GM12875 (cell line): ENCODE results near the gene MYO5B.
"Not testable (repeated sequence)": the region's sequence is repeated elsewhere in the genome, so short reads cannot be mapped to it uniquely, and the experiment has no call there.

Experiments used
- H3K4me3 ChIP-seq: one replicate; pipeline ENCODE4 v1.5.1; 2011; ENCODE audit warnings: low read depth, low read length, control low read depth
- TF ChIP-seq, protein P1 (sequence below): IDR thresholded peaks from 2 replicates; pipeline ENCODE4 v1.5.1; 2011; ENCODE audit warnings: low read depth, mild to moderate bottlenecking, control low read depth, inconsistent platforms, low read length, moderate library complexity, borderline replicate concordance; ENCODE audit not compliant: insufficient read depth

MYO5B gene

DNA sequence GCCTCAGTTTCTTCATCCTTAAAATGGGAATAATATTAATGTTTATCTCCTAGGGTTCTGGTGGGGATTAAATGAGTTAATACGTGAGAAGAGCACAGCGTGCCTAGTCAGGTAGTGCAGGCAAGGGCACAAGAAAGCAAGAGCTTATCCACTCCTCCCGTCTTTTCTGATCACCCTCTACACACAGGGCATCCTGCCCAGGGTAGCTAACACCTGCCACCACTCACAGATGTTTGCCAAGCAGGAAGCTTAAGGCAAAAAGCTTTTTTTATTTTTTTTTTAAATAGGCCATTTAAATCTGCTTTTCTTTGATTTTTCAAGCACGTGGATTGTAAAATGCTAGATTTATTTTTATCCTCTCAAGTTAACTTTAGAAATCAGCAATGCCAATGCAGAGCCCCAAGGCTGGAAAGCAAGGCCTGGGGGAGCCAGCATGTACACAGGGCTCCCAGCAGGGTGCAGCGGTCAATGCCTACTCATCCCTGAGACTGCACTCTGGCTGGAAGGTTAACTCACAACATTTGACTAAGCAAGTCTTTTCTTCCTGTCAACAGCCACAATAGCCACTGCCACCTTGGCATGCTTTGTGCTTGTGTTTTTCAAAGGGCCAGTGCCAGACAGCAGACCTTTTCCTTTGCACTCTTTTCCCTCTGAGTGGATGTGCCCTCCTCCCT lies 295.2 kb downstream of the MYO5B start:
- TF ChIP-seq, protein P1, sequence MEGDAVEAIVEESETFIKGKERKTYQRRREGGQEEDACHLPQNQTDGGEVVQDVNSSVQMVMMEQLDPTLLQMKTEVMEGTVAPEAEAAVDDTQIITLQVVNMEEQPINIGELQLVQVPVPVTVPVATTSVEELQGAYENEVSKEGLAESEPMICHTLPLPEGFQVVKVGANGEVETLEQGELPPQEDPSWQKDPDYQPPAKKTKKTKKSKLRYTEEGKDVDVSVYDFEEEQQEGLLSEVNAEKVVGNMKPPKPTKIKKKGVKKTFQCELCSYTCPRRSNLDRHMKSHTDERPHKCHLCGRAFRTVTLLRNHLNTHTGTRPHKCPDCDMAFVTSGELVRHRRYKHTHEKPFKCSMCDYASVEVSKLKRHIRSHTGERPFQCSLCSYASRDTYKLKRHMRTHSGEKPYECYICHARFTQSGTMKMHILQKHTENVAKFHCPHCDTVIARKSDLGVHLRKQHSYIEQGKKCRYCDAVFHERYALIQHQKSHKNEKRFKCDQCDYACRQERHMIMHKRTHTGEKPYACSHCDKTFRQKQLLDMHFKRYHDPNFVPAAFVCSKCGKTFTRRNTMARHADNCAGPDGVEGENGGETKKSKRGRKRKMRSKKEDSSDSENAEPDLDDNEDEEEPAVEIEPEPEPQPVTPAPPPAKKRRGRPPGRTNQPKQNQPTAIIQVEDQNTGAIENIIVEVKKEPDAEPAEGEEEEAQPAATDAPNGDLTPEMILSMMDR, result no peak
- no peak overlapping the region for H3K4me3 ChIP-seq

DNA sequence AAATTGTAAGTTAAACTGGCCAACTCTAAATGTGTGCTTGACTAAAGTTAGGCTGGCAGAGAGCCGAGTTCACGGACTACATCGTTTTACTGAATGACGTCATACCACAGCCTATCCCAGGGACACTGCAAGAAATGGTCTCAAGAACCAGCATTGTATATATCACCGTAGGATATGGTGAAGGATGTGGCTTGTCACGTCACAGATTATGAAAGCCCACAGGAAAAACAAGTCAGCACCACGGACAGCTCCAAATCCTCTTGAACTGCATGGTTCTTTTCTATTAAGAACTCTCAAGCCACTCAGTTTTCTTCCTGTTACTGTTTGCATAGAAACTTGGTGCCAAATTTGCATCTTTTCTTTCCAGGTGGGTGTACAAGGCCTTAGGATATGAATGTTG lies 296.5 kb downstream of the MYO5B start:
- H3K4me3 ChIP-seq, result no peak overlapping the region
- TF ChIP-seq, protein P1, result no peak

DNA sequence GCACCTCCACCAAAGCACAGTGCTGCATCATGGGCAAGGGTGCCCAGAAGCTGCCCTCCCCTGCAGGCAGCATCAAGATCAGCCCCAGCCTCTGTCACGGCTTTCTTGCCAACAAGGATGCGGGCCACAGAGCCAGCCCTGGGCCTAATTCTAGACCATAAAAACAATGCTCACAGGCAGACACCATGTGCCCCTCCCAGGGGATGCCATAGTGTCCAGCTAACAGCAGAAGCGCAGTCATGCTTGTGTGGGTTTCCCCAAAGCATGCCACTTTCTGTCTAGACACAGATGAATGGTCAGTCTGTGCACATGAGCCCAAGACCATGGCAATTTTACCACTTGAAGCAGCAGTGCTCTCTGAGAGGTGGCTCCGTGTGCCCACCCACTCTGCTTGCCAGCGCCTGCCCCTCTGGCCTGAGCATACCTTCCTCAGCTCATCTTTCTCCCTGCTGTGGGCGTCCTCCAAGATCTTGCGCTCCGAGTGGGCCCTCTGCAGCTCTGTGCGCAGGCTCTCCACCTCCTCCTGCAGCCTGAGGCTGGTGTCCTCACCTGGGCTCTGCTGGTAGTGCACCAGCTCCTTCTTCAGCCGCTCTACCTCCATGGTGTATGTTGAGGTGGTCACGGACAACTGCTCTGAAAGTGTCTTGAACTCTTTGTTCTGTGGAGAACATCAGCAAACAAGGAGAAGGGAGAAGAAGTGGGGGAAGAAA lies 300.3 kb downstream of the MYO5B start:
- no peak overlapping the region for H3K4me3 ChIP-seq
- TF ChIP-seq, protein P1, result no peak

DNA sequence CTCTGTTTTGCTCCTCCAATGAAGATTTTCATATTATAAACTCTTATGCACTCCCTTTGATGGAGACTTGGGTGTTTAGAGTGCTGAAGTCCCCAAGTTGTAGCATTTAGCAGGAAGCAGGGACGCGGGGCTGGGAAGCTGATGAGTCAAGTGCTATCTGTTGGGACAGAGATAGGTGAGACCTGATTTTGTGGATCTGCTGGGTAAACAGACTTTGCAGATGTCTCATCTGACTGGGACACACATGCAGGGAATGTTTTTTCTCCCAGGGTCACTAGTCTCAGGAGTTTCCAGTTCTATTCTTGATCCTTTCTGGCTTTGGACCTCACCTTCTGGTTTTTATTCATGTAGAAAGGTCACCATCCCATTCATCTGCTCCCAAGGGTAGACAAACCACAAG lies 301.9 kb downstream of the MYO5B start:
- H3K4me3 ChIP-seq, result no peak overlapping the region
- TF ChIP-seq, protein P1, result no peak

DNA sequence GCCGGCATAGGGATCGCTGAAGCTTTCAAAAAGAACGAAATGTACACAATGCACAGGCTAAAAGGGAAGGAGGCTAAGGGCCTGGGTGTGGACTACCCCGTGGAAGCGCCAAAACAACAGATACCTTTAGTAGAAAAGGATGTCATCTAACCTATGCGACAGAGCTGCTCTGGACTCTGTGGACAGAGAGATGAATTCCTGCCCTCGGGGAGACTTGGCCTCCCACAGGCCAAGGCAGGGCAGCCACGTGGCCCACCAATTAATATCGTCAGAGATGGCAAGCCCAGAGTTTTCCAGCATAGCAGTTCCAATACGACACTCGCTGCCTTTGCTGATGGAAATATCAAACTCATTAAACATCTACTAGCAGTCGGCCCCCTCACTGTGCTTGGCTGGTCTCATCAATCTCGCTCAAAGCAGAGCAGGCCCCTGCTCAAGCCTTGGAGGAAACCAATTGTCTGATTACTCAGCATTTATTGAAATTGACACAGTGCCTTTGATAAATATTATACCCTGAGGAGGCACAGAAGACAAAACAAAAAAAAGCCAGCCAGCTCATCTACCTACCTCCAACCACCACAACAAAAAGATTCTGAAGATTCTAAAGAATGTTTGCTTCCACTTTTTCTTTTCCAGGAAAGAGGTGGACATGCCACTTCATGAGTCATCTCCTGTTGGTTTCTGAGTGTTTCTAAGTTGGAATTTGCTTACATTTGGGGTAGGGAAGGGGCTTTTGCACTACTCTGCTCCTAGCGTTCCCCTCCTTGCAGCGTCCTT lies 302.6 kb downstream of the MYO5B start:
- H3K4me3 ChIP-seq, result no peak overlapping the region
- TF ChIP-seq, protein P1, result no peak

DNA sequence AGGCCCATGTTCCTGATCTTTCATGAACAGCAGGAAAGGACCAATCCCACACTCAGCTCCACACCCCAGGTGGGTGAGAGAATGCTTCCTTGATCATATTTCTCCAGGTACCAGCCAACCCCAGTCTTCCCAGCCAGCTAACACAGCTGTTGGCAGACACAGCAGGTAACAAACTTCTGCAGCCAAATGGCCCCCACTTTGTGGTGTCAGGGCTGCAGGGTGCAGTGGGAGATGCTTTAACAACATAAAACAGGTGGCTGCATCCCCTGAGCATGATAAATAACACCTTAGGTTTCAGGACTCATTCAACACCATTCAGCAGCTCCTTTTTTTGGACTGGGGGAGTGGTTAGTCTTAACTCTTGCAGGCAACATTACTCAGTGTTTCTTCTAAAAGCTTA lies 304.9 kb downstream of the MYO5B start:
- H3K4me3 ChIP-seq, result no peak overlapping the region
- TF ChIP-seq, protein P1, result no peak

DNA sequence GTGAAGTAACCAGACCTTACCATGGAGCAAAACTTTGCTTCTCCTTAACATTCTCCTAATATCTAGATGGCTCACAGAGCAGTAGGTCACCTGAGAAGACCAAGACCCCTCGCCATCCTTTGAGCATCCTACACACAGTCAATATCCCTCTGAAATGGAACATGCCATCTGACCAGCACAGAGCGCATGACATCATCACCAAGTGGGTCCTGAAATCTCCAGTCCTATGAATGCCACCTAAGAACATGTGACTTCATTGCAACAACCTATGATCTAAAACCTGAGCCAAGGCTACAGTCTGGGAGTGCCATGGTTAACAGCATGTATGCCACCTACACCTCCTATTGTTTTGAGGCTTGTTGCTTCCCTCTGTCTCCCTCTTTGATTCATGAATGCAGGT lies 305.4 kb downstream of the MYO5B start:
- not testable (repeated sequence) for H3K4me3 ChIP-seq
